SKM-1 treated with dmso at 0.1 percent for 144 hours (cell line): ENCODE data around the gene THAP11.

ENCODE experiments used
- DNase-seq: peaks from one replicate; lab custom pipeline; 2025; ENCODE audit not compliant: unreplicated experiment; lab: John Stamatoyannopoulos, UW

The THAP11 gene

DNA sequence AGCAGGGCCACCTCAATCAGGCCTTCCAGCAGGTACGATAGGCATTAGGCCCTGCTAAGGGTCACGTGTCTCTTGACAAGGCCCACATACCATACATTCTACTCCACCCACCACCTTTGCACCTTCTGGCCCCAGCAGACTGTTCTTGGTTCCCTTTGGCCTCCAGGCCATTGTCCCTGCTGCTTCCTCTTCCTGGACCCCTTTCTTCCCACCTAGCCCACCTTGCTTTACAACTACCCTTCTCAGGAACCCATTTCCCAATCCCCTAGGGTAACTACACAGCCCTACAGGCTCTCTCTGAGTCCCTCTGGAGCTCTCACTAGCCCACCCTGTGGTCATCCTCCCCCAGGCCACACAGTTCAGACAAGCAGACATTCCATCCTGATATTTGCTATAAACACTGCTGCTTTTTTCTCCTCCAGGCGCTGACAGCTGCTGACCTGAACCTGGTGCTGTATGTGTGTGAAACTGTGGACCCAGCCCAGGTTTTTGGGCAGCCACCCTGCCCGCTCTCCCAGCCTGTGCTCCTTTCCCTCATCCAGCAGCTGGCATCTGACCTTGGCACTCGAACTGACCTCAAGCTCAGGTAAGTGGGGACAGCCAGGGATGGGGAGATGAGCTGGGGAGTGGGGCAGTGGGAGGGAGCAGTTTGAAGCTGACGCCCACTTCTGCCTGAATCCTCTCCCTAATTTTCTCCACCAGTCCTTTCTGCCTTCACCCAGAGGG, 41.2 kb downstream of the THAP11 start:
- DNase-seq: no peak

- peak; percentile 37 for DNase-seq
Measured at GRCh38 chr16:67883872-67884261, 41.7 kb downstream of the THAP11 start.

DNA sequence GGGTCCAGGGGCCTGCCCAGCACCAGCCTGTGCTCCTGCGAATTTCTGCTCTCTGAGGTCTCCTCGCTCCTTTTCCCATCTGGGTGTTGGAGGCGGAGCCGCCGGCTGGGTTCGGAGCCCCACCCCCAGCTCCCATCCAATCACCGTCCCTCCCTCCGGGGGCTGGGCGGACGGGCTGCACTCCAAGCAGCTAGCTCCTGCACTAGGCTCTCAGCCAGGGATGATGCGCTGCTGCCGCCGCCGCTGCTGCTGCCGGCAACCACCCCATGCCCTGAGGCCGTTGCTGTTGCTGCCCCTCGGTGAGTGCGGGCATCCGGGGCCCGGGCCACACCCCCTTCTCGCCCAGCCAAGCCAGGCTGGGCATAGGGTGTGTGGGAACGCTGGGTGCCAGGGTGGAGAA, 42.6 kb downstream of the THAP11 start, which contains the start of gene NRN1L:
NRN1L (plus strand) TSS at position 202 of the 400 bp plus-strand sequence; CDS start at position 221, 19 bp downstream.
- DNase-seq: no peak

DNA sequence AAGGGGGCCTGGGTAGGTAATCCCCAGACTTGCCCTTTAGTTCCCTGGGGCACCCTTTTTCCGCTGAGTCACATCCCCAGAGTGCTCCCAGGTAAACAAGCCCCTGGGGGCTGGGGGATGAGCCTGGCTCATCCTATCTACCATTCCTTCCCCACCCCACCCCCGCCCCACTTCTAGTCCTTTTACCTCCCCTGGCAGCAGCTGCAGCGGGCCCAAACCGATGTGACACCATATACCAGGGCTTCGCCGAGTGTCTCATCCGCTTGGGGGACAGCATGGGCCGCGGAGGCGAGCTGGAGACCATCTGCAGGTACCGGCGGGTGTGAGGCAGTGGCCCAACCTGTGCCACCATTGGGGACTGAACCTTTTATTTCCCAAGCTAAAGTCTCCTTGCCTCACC, 43.4 kb downstream of the THAP11 start:
- DNase-seq: no peak

DNA sequence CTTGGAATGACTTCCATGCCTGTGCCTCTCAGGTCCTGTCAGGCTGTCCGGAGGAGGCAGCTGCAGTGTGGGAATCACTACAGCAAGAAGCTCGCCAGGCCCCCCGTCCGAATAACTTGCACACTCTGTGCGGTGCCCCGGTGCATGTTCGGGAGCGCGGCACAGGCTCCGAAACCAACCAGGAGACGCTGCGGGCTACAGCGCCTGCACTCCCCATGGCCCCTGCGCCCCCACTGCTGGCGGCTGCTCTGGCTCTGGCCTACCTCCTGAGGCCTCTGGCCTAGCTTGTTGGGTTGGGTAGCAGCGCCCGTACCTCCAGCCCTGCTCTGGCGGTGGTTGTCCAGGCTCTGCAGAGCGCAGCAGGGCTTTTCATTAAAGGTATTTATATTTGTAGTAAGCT, 43.9 kb downstream of the THAP11 start:
- no peak for DNase-seq

DNA sequence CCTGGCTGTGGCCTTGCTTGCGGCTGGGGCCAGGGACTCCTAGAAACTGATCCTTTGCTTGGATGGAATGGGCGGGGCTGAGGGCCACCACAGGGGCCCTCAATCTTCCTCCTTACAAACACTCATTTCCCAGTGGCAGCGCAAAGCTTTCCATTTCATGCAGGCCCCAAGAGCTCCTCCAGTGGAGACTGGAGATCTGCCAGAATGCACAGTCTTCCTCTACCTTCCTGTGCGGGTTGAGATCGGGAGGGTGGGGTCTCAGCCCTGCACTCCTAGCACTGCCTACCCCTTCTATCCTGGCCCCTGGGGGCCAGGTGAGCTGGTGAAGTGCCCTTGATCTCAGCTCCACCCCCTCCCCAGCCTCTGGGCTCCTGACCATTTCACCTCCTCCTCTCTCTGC, 44.3 kb downstream of the THAP11 start:
- no peak for DNase-seq

- DNase-seq: no peak
Measured at GRCh38 chr16:67888331-67888730, 46.2 kb downstream of the THAP11 start.

DNA sequence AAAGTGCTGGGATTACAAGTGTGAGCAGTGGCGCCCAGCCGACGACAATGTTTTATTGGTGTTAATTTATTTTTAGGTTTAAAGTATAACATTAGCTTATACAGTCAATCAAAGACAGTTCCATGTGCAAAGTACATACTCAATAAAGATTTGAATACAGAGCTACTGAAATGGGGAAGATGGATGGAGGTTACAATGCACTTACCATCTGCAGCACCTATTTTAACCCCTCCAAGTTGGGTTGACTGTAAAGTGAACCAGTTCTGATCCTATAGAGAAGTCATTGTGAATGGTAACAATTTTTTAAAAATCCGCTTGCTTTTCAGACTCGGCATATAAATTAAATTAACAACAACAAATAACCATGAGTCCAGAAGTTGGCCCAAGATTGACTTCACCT, 50.3 kb downstream of the THAP11 start:
- DNase-seq: no peak

GRCh38 chr16:67892899-67893742, 51.0 kb downstream of the THAP11 start, which contains the start of gene PSKH1:
TSS of gene PSKH1 (plus strand) at chr16:67893254. CDS start at chr16:67908750, 15,496 bp downstream.
- DNase-seq: peak; percentile 91
